GM19025 (cell line): ENCODE data around the gene CTBP1.

Experiments
- ATAC-seq: cut with Tn5 transposase; IDR thresholded peaks from one replicate; pipeline ENCODE4 v1.9.1; 2021; ENCODE audit warnings: mild to moderate bottlenecking, low read depth, moderate library complexity; ENCODE audit not compliant: unreplicated experiment

Gene CTBP1

DNA sequence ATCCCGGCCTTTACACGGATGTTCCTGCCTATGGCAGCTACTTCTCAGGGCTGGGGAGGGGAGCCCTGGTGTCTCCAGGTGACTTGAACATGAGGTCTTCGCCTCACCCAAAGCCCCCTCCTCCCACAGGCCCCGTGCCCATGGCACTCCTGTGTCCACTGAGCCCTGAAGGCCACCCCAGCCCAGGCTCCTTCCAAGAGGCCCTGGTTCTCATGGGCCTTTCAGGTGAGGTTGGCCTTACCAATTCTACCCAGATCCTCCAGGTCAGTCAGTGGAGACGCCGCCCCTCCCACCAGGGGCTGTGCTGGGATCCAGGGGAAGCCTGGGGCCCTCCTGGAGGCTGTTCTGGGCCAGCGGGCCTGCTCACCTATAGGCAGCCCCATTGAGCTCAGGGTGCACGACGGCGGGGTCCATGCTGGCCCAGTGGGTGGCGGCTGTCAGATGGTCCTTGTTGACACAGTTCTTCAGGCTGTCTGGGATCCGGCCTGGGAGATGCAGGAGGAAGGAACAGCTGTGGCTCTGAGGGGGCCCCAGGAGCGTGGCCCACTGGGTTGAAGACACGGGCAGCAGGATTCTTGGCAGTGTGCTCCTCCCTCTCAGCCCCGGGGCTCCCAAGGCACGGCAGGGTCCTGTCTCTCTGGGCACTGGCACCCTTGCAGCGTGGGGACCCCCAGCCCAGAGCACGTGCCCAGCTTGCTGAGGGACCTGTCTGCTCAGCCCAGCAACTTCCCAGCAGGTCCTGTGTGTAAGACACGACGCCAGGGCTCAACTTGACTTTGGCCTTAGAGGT lies 36.2 kb downstream of the CTBP1 start:
- no peak for ATAC-seq

- ATAC-seq: no peak
Observed at GRCh38 chr4:1211891-1212545, 36.9 kb downstream of the CTBP1 start.

GRCh38 chr4:1211371-1211770 lies 37.6 kb downstream of the CTBP1 start:
- ATAC-seq: no peak

DNA sequence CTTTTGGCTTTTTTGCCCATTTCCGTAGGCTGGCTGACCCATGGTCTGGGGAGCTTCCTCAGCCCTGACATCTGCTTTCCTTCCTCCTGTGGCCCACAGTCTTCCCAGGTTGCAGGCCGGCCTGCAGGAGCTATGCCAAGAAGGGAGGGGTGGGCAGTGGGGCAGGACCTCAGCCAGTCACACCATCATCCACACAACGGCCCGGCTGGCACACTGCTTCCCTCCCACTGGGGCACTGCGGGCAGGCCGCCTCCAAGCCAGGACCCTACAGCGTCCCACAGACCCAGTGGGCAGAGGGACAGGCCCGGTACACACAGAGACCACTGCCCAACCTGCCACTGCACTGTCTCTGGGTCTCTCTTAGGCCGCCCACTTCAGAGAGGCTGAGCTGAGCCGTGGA lies 38.0 kb downstream of the CTBP1 start:
- no peak for ATAC-seq

DNA sequence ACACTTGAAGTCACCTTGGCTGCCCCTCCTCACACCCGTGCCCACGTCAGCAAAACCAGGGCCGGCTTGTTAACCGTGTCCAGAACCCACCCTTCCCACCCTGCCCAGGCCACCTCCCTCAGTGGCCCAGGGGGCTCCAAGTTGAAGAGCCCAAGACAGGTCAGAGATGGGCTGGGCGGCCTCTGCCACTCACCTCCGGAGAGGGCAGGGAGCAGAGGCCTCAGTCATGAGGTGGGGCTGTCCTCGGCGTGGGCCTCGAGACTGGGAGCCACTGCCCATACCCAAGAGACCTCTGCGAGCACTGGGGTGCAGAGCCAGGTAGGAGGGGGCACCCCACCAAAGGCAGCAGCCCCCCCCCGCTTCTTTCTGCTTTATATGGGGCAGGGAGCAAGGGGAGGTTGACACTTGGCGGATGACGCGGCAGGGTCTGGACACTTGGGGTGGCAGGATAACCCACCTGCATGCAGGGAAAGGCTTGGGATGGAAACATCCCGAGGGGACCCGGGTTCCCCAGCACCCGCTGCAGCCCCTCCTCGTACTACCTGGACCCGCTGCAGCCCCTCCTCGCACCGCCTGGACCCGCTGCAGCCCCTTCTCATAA lies 38.6 kb downstream of the CTBP1 start:
- no peak for ATAC-seq

GRCh38 chr4:1209821-1210220 lies 39.1 kb downstream of the CTBP1 start:
- ATAC-seq: no peak

GRCh38 chr4:1208970-1209704 lies 39.8 kb downstream of the CTBP1 start:
- no peak for ATAC-seq

GRCh38 chr4:1208266-1208961 lies 40.5 kb downstream of the CTBP1 start:
- ATAC-seq: no peak

DNA sequence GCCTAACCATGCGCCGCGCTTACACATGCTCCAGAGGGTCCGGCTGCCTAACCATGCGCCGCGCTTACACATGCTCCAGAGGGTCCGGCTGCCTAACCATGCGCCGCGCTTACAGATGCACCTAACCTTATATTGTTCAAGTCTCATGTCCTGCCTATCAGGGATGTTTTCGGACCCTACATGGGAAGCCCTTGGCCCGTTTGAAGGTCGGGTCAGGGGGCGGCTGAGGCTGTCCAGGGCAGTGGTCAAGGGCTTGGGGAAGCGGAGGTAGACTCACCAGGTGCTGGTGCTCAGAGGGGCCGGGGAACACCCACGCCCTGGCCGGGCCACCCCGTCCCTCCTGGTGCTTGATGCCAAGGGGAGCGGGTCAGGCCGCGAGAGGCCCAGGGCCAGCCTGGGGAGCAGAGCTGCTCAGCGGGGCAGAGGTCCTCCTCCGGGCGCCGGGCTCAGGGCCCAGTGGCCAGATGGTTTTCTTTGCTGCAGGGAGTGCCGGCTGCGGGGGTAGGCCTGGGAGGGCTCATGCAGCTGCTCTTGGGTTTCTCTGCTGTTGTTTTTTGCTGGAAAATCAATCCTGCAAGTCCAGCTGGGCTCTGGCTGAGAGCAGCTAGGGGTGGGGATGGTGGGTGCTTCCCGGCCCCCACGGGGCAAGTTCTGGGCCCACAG lies 41.2 kb downstream of the CTBP1 start:
- no peak for ATAC-seq

DNA sequence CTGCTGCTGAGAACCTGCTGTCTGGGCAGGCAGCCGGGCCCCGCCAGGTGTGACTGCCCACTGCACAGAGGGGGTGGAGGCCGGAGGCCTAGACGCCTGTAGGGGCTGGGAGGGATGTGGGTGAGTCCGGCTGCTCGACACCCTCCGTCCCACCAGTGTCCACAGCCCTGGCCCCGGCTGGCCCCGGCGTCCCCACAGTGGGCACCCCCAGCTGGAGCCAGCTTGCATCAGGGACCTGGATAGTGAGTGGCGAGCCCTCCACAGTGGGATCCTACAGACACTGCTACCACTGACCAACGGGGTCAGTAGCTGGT lies 41.8 kb downstream of the CTBP1 start:
- ATAC-seq: no peak

DNA sequence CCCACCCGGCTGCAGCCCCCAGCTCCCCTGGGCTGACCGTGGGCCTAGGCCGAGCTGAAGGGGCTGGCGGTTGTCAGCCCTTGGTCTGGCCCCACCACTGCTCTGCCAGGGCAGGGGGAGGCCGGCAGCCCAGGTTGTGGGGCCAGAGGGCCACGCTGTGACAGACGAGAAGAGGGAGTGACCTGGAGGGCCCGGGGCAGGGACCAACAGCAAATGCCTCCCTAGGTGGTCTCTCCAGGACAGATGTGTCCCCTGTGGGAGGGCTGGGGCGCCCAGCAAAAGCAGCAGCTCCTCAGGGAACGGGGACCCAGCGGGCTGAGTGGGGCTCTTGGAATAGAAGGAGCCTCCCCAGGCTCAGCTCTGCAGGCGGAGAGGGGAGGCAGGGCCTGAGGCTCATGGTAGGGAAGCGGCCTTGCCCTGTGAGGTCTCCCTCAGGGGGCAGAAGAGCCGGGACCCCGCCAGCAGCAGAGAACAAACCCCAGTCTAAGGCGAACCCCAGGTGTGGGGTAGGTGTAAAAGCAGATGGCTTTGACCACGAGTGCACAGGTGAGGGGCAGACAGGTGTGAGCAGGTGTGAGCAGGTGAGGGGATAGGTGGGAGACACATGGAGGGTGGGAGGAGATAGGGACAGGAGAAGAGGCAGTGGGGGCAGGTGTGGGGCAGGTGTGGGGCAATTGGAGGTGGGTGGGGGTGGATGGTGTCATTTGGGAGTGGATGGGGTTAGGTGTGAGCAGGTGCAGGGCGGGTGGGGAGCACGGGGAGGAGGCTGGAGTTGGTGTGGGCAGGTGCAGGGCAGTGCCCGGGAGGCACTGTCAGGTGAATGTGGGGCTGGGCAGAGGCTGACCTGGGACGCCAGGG lies 42.4 kb downstream of the CTBP1 start:
- ATAC-seq: no peak

- ATAC-seq: no peak
Observed at GRCh38 chr4:1205586-1206298, 43.2 kb downstream of the CTBP1 start.

- no peak for ATAC-seq
Observed at GRCh38 chr4:1204828-1205585, 43.9 kb downstream of the CTBP1 start.

- ATAC-seq: no peak
Observed at GRCh38 chr4:1204286-1204827, 44.6 kb downstream of the CTBP1 start.

DNA sequence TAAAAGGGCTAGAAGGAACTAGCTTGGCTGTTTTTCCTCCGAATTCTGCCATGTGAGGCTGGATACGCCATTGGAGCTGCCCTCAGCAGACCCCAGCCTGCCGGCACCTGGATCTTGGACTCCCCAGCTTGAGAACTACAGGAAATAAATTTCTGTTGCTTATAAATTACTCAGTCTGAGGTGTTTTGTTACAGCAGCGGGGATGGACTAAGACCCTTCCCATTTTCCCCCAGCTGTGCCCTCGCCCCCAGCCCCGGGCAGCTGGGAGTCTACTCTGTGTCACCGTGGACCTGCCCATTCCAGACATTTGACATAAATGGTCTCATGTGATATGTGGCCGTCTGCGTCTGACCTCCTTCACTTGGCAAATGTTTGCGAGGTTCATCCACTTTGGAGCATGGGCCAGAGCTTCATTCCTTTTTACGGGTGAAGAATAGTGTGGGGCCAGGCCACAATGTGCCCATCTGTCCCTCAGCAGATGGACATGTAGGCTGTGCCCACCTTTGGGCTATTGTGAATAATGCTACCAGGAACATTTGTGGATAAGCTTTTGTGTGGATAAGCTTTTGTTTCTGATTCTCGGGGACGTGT lies 45.8 kb downstream of the CTBP1 start:
- ATAC-seq: no peak

- ATAC-seq: no peak
Observed at GRCh38 chr4:1202526-1203011, 46.4 kb downstream of the CTBP1 start.
